Heart left ventricle (tissue), 16 donors: ENCODE data around the gene ABHD1. TPM values are rescaled to one million over a fixed set of nuclear protein-coding genes. Genes with fewer than 3 reads are reported as not detected.

ENCODE experiments used
- ATAC-seq, 4 donors: fragments of 200-7000 bp; cut with Tn5 transposase; one replicate each; pipeline ENCODE4 v1.9.1; 2020 to 2022; ENCODE audit warnings: moderate library complexity in 4 of 4, mild to moderate bottlenecking in 3 of 4, moderate number of reproducible peaks in 1 of 4
- DNase-seq, 5 donors: peaks; one replicate each; pipeline ENCODE4 v3.0.0-alpha.2; 2020
- H3K27ac ChIP-seq, 12 donors: fragments of 200-600 bp; sonication (generic) in 4 of 12; one replicate each; pipeline versions ENCODE4 v1.5.0 to v1.8.0; 2016 to 2022; ENCODE audit warnings: mild to moderate bottlenecking in 2 of 12
- H3K27me3 ChIP-seq, 9 donors: fragments of 200-600 bp; sonication (generic) in 2 of 9; one replicate each; pipeline versions ENCODE4 v1.5.1 to v1.8.0; 2016 to 2022; ENCODE audit warnings: mild to moderate bottlenecking in 3 of 9
- H3K36me3 ChIP-seq, 9 donors: fragments of 200-600 bp; sonication (generic) in 2 of 9; one replicate each; pipeline versions ENCODE4 v1.5.0 to v1.8.0; 2018 to 2022; ENCODE audit warnings: mild to moderate bottlenecking in 2 of 9
- H3K4me1 ChIP-seq, 12 donors: fragments of 200-600 bp; sonication (generic) in 4 of 12; one replicate each; pipeline versions ENCODE4 v1.5.0 to v1.8.0; 2016 to 2022; ENCODE audit warnings: mild to moderate bottlenecking in 3 of 12
- H3K4me3 ChIP-seq, 12 donors: fragments of 200-600 bp; sonication (generic) in 4 of 12; one replicate each; pipeline versions ENCODE4 v1.5.0 to v1.8.0; 2017 to 2022; ENCODE audit warnings: mild to moderate bottlenecking in 9 of 12, moderate library complexity in 4 of 12
- H3K9me3 ChIP-seq, 12 donors: fragments of 200-600 bp; sonication (generic) in 4 of 12; one replicate each; pipeline versions ENCODE4 v1.5.0 to v1.8.0; 2016 to 2022; ENCODE audit warnings: mild to moderate bottlenecking in 1 of 12
- POLR2A ChIP-seq, 2 donors: fragments of 450-650 bp; IDR thresholded peaks; one replicate each; pipeline ENCODE4 v1.6.1; 2017; ENCODE audit warnings: antibody characterized with exemption in 2 of 2, mild to moderate bottlenecking in 2 of 2, moderate library complexity in 2 of 2
- WGBS, 4 donors: extraction: QIAGEN DNeasy Blood & Tissue Kit in 2 of 4; methylation state at CpG; one replicate each; pipeline versions ENCODE4 v1.1.5 to v1.1.7; 2013 to 2018; 5-methylcytosine and 5-hydroxymethylcytosine counted together
- intact Hi-C, 10 donors: fragments of 100-400 bp; cut with DNase I; formaldehyde crosslinking; loops; one replicate each; pipeline versions ENCODE4 v1.11.1 to v1.14.2; 2022
- polyA plus RNA-seq, 2 donors: library from polyadenylated mRNA; stranded (reverse); fragments of 200-250 nt; gene quantifications; one replicate each; pipeline ENCODE4 v1.2.3, GENCODE V29; 2013
- total RNA-seq, 9 donors: library from RNA; depleted of rRNA in 2 of 9; stranded (reverse); fragments of >200 nt in 2 of 9; fragmentation: NEBNext Ultra II Directional in 3 of 9; extraction: Animal tissue kit (Norgen Biotek cat#: 25700) in 3 of 9; gene quantifications; one replicate each; pipeline versions ENCODE4 v1.1.0 to v1.2.4, GENCODE V29; 2016 to 2023
- TF ChIP-seq, protein P1 (sequence below), 12 donors: fragments of 200-600 bp; sonication (generic) in 4 of 12; IDR thresholded peaks; one replicate each; pipeline versions ENCODE4 v1.5.0 to v1.8.0; 2018 to 2022; ENCODE audit warnings: antibody characterized with exemption in 12 of 12, mild to moderate bottlenecking in 5 of 12
- donor health status: ischemic (EF 13 %, LVEDD 7.1; RV severe dilation, severe dysfunction).
- donor health status: healthy with polysubstance abuse.
- donor health status: DM: no; HTN: yes; CAD: no.
- donor health status: DM: no; HTN: no; CAD: no.
- donor health status: ischemic (EF 25% LVEDD 6.9; RV normal size, moderate dysfunction).
- donor health status: ischemic (EF 25% LVEDD 5.7; RV mildly dilated, moderate dysfunction).
- donor health status: healthy.
- donor health status: DM: yes; HTN: yes; CAD: no.
- donor health status: ischemic (EF 35%, LVEDD 5.7; RV mildly dilated, moderate dysfunction).
- donor health status: nonischemic (EF 11% LVEDD 7.7; RV severe dilation, severe dysfunction).
- donor health status: DM: yes; HTN: yes; CAD: no.
- donor health status: PGD.
- donor health status: ischemic (EF 29% LVEDD 5.4; RV normal size, mild dysfunction).
- donor health status: nonischemic (EF 23%, LVEDD 6.1; RV moderate dilation, normal function).

The ABHD1 gene
- total and polyA plus RNA-seq, 11 donors, result 0.47 to 6.2 (median 2.0) TPM; not detected in 1

DNA sequence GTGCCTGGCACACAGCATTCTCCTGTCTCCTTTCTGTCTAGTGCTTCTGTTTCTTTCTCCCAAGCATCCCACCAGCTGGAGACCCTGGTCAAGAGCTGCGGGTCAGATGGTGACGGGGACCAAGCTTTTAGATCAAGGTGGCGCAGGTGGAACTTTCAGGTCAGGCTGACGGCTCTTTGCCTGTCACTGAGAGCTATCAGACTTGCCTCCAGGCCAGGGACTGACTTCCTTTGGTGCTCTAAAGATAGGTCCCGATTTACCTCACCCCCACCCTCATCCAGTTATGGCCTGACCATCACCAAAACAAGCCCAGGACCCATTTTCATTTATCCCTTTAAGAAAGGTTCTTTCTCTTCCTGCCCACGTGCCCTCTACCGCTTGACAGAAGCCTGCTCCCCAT is 46.4 kb upstream of the ABHD1 start:
- H3K36me3 ChIP-seq, result peaks cover 0 to 1% (median 0%) of the 10 kb centered on the region in 9 donors
- WGBS, 4 donors, result 77 to 80% (median 78%) methylated on average over 7 of the region's 7 CpGs
- no peak for DNase-seq
- H3K9me3 ChIP-seq, result no peaks in the 10 kb centered on the region
- ATAC-seq, result no peak
- H3K27me3 ChIP-seq, result no peaks in the 10 kb centered on the region
- no peak overlapping the region for H3K4me3 ChIP-seq
- intact Hi-C loops, result no loop called here
- H3K27ac ChIP-seq, result peak overlapping the region in 4 of 12 donors; percentile 19 to 97 (median 52)
- TF ChIP-seq, protein P1, sequence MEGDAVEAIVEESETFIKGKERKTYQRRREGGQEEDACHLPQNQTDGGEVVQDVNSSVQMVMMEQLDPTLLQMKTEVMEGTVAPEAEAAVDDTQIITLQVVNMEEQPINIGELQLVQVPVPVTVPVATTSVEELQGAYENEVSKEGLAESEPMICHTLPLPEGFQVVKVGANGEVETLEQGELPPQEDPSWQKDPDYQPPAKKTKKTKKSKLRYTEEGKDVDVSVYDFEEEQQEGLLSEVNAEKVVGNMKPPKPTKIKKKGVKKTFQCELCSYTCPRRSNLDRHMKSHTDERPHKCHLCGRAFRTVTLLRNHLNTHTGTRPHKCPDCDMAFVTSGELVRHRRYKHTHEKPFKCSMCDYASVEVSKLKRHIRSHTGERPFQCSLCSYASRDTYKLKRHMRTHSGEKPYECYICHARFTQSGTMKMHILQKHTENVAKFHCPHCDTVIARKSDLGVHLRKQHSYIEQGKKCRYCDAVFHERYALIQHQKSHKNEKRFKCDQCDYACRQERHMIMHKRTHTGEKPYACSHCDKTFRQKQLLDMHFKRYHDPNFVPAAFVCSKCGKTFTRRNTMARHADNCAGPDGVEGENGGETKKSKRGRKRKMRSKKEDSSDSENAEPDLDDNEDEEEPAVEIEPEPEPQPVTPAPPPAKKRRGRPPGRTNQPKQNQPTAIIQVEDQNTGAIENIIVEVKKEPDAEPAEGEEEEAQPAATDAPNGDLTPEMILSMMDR (IDR thresholded peaks at IDR 0.05), result no peak
- no peak for TF ChIP-seq POLR2A (IDR thresholded peaks at IDR 0.05)
- H3K4me1 ChIP-seq, result peaks cover 0 to 82% (median 41%) of the 10 kb centered on the region in 12 donors

DNA sequence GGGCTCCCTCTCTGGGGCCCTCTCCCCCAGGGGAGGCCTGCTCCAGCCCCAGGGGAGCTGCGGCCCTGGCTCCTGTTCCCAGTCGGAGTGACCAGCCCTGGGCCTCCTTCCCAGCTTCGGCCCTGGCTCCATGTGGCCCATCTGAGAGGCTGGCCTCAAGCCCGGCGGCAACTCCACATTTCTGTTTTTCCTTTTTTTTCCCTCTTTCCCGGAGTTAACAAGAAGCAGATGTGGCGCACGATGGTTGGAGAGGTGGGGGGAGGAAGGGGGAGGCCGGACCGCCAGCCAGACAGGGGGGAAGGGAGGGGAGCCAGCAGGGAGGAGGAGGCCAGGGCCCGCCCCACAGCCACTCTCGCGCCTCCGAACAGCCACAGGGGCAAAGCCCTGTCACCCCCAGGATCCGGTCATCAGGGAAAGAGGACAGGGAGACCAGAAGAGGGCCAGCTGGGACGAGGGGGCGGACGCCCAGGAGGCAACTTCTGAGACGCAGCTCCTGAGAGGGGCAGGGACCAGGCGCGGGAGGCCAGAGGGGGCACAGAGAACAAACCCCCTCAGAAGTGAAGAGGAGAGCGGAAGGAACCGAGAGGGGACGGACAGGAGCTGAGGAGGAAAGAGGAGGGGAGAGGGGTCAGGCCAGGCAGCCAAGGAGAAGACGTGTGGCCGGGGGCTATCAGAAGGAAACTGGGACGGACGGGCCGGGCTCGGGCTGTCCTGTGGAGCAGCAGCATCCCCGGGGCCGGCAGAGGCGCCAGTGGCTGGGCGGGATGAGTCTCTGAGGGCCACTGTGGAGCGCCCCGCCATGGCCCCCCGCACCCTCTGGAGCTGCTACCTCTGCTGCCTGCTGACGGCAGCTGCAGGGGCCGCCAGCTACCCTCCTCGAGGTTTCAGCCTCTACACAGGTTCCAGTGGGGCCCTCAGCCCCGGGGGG is 45.1 kb upstream of the ABHD1 start, which contains the start of gene EMILIN1:
Gene EMILIN1, plus strand, starts transcription at position 349 of the 928 bp plus-strand sequence. Its CDS starts 451 bp downstream, at position 800.
- 44 to 49% (median 48%) methylated on average over 32 to 41 of the region's 41 CpGs for WGBS, 4 donors
- DNase-seq (peak; percentile 86 to 92 (median 88)), ATAC-seq (peak; percentile 53 to 70 (median 61))
- H3K36me3 ChIP-seq, result peaks cover 0 to 3% (median 0%) of the 10 kb centered on the region in 9 donors
- TF ChIP-seq, protein P1 (IDR thresholded peaks at IDR 0.05), result no peak
- peak in 1 of 2 donors; percentile 54 for TF ChIP-seq POLR2A (IDR thresholded peaks at IDR 0.05)
- no peaks in the 10 kb centered on the region for H3K9me3 ChIP-seq
- H3K4me3 ChIP-seq, result peak within 1 kb of the TSS; percentile 41 to 74 (median 54)
- intact Hi-C loops, result no loop called here
- peak within 1 kb of the TSS; percentile 69 to 97 (median 86) for H3K27ac ChIP-seq
- peaks cover 0 to 72% (median 39%) of the 10 kb centered on the region in 12 donors for H3K4me1 ChIP-seq
- H3K27me3 ChIP-seq, result no peaks in the 10 kb centered on the region

DNA sequence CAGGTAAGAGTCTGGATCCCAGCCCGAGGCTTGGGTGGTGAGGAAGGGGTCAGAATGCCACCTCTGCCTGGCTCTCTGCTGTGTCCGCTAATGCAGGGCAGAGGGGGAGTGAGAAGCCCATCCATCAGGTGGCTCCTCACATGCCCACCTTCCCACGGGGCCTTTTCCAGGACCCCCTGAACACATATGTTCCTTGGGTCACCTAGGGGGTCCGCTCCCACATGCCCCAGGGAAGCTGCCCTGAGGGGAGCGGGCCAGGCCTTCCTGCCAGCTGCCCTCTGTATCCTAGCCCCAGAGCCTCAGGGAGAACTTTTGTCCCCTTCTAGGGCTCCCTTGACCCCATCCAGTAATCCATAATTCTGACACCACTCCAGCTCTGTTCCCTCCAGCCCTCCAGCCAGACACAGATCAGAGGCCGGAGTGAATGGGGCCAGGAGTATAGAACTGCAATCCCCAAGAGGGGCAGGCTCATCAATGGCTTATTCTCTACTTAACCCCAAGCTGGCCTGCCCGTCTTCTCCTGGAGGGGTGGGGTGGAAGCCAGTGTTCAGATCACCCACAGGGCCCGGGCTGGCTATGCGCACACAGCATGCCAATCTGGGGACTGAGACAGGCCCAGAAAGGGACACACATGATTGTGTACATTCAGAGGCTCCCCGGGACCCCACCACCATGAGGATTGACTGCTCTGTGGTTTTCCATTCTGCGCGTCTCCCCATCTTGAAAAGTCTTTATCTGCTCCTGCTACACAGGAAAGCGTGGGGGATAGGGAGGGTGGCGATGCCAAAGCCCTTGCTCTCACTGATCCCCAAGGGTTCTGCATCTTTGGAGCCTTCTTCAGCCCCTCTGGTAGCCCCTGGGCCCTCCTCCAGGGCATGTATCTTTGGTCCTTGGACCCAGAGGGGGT is 44.1 kb upstream of the ABHD1 start:
- WGBS, 4 donors, result 60 to 81% (median 69%) methylated on average over 10 to 14 of the region's 14 CpGs
- Histone ChIP-seq H3K4me3 (peak overlapping the region; percentile 41 to 74 (median 54)), H3K9me3 (no peaks in the 10 kb centered on the region), H3K4me1 (peaks cover 0 to 65% (median 31%) of the 10 kb centered on the region in 12 donors), H3K36me3 (peaks cover 0 to 3% (median 0%) of the 10 kb centered on the region in 9 donors), H3K27ac (peak overlapping the region; percentile 69 to 97 (median 86)), H3K27me3 (no peaks in the 10 kb centered on the region)
- ATAC-seq, result no peak
- intact Hi-C loops, result loop anchor here in 7 of 10 donors (2.0 to 10.0 kb wide), 4 partner anchors 29 to 117 kb away; partner anchors contain the start of genes TMEM214 (in 6 of the 7) and AGBL5 (in 2 of the 7)
- peak in 1 of 5 donors; percentile 37 for DNase-seq
- TF ChIP-seq, protein P1 (IDR thresholded peaks at IDR 0.05), result no peak
- TF ChIP-seq POLR2A (IDR thresholded peaks at IDR 0.05), result no peak
